HG03196 (cell line): ENCODE data around the gene TIMM8A.
A peak's percentile ranks its signal among the peaks of the same experiment; 100 is the strongest.
"Not testable (repeated sequence)": the region's sequence is repeated elsewhere in the genome, so short reads cannot be mapped to it uniquely, and the experiment has no call there.

Source experiments
- ATAC-seq: cut with Tn5 transposase; IDR thresholded peaks from one replicate; pipeline ENCODE4 v1.9.1; 2021; ENCODE audit not compliant: unreplicated experiment

Gene TIMM8A

DNA sequence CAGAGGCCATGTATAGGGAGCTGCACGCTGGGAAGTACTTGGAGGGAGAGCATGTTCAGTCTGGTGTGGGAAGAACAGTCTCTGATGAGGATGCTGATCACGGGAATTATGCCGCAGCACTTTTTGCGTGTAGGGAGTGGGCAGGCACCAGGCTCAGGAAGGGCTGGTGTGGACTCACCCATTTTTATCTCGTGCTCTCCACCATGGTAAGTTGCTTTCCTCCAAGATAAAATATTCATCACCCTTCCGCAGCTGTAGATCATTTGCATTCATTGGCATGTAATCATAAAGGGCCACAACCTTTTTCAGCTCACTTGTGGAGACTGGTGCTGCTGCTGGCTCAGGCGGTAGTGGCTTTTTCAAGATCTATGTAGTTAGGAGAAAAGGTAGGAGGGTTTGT lies 11.8 kb upstream of the TIMM8A start:
- no peak for ATAC-seq

DNA sequence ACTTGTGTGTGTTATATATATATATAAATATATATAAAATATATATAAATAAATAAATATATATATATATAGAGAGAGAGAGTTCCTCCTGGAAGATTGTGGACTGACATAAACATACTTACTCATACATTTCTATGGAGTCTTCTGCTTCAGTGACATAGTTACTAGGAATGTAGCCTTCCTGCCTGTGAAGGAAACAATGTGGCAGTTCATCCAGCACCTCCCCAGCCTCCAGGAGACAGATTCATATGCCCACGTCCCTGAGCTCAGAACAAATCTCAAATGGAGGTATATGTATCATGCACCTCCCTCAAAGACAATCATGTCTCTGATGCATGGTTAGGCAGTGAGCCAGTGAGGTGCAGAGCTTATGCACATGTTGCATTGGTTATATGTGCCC lies 11.4 kb upstream of the TIMM8A start:
- ATAC-seq = no peak

DNA sequence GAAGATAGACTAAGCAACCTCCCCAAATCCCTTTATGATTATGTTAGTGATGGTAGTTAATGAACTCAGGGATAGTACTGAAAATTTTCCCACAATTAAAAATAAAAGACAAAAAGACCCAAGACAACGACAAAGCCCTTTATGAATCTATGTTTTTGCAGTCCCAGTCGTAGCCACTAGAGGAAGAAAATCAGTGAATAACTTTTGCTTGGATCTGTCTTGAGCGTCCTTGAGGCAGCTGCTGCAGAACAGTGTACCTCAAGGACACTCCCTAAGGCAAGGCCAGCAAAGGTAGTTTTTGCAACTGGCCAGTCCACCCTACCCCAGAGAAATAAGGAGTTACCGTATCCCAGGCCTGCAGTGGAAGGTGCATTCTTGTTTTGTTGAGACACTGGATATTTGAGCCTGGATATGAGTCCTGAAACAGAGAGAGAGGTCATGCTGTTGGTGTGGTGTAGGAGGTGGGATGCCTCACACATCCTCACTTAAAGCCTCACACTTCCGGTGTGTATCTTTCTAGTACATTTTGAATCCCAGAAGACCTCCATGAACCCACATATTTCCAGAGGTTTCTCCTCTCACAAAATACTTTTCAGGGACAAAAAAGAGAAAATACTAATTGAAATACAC lies 8.7 kb upstream of the TIMM8A start:
- no peak for ATAC-seq

DNA sequence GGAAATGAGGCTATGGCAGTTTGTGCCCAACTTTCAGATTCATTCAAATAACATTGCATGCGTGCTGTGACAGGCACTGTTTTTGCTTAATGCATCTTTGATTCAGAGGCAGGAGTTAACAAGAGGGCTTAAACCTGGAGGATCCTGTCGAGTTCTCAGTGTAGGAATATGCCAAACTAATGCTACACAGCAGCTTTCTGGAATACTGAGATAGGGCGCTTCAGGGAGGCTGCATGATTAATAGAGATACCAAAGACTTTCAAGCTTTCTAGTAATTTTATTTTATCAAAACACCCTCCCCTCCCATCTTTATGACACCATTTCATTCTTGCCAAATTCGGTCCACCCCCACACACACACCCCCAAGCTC lies 636 bp upstream of the TIMM8A start:
- no peak for ATAC-seq

DNA sequence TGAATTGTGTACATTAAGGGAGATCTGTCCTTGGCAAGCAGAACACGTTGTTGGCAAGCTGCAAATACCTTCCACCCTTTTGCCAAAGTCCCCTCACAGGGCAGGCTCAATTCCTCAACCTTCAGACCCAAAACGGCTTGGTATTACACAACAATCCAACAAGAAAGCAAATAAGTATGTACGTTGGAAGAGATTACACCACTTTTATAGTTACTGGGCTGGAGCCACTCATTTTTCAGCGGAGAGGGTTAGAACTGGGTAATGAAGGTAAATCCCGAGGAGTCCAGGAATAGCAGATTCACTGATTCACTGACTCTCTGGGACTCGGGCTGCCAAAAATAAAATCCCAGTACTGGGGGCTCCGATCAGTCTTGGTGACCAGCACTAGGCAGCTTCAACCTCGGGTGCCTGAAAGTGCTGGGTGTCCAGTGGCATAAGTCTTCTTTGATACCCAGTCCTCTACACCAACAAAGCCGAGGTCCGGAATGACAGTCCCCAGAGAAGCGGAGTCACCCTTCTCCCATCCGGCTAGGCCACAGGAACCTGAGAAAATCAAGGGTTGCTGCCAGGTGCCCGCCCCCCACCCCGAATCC lies 587 bp downstream of the TIMM8A start:
- ATAC-seq = peak; percentile 23

DNA sequence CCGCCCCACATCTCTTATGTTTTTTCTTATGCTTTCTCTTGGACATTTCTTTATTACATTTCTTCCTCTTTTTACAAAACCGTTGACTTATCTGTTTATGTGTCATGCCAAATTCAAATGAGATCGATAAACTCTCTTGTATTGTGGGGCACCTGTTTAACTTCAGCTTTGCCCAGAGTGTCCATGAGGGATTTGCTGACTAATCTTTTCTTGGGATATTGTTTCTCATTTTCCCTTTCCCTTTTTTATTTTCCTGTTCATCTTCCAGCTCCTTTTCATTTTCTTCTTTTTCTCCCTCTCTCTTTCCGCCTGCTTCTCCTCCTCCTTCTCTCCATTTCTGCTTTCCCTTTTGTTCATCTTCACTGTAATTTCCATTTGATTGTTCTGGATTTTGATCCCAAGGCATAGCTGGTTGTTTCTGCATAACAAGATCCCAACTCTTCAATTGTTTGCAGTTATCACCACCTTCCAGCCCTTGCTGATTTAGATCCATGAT lies 10.7 kb downstream of the TIMM8A start:
- ATAC-seq = no peak

DNA sequence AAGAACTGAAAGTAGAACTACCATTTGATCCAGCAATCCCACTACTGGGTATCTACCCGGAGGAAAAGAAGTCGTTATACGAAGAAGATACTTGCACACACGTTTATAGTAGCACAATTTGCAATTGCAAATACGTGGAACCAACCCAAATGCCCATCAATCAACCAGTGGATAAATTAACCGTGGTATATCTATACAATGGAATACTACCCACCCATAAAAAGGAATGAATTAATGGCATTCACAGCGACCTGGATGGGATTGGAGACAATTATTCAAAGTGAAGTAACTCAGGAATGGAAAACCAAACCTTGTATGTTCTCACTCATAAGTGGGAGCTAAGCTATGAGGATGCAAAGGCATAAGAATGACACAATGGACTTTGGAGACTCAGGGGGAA lies 14.2 kb downstream of the TIMM8A start:
- not testable (repeated sequence) for ATAC-seq

DNA sequence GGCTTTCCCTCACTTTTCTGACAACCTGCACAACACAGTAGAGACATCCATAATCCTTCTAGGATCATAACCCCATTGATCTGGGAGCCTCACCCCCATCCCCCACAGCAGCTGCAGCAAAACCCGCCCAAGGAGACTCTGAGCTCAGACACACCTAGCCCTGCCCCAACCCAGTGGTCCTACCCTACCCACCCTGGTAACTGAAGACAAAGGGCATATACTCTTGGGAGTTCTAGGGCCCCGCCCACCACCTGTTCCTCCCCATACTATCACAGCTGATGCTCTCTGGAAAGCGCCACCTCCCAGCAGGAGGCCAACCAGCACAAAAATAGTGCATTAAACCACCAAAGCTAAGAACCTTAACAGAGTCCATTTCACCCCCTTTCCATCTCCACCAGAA lies 21.9 kb downstream of the TIMM8A start:
- not testable (repeated sequence) for ATAC-seq

DNA sequence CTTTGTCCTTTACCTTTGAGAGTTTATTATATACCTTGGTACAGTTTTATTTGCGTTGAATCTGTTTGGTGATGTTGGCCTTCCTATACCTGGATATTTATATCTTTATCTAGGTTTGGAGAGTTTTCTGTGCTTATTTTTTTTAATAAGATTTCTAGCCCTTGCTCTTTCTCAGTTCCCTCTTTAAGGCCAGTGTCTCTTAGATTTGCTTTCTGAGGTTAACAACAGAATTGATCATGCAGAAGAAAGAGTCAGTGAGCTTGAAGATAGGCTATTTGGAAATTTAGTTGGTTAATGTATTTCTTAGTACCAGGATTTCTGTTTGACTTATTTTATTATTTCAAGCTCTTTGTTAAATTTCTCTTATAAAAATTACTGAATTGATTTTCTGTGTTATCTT lies 44.8 kb downstream of the TIMM8A start:
- ATAC-seq = no peak
